NCI-H1436 (cell line): ENCODE measurements around the gene INO80B.

Experiments used
- DNase-seq: peaks from one replicate; lab custom pipeline; 2025; lab: John Stamatoyannopoulos, UW

The INO80B gene

GRCh38 chr2:74502147-74502719 lies 47.3 kb downstream of the INO80B start:
- no peak for DNase-seq

- DNase-seq = no peak
These were observed 48.0 kb downstream of the INO80B start for GRCh38 chr2:74502720-74503505.

DNA sequence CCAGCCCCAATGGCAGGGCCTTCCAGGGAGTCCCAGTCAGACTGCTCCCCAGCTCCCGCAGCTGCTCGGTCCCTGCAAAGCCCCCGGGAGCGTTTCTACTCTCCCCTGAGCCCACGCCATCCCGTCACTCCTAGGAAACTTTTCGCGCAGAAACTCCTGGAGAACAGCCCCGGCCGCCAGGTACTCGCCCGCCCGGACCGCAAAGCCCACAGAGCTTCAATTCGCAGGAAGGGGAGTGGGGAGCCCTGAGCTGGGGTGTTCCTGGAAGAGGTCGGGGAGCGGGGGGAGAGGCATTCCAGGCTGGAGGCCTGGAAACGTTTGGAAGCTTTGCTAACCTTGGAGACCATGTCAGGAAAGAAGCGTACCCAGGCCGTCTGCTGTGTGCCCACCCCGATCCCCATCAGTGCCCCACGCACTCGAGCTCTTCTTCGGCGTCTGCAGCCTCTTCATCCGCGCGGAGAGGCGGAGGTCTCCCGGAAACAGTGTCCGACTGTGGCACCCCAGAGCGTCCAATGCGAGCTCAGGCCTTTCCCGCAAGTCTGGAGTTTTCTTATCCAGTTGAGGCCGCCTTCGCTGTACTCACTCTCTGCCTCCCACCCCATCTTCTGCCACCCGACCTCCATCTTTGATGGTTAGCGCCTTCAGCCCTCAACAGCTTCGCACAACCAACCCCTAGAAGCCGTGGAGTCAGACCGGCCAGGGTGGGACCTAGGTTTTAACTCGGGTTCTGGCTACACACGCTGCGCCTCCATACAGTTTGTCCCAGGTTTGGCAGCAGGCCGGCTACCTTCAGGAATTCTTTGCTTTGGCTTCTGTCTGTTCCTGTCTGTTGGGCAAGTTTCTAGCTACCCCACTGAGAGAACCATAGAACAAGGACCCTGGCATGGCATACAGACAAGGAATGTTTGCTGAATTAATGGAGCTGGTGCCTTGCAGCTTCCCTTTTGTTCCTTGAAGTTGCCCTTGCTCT lies 48.9 kb downstream of the INO80B start:
- DNase-seq = no peak

- DNase-seq = no peak
These were observed 49.7 kb downstream of the INO80B start for GRCh38 chr2:74504591-74504990.

DNA sequence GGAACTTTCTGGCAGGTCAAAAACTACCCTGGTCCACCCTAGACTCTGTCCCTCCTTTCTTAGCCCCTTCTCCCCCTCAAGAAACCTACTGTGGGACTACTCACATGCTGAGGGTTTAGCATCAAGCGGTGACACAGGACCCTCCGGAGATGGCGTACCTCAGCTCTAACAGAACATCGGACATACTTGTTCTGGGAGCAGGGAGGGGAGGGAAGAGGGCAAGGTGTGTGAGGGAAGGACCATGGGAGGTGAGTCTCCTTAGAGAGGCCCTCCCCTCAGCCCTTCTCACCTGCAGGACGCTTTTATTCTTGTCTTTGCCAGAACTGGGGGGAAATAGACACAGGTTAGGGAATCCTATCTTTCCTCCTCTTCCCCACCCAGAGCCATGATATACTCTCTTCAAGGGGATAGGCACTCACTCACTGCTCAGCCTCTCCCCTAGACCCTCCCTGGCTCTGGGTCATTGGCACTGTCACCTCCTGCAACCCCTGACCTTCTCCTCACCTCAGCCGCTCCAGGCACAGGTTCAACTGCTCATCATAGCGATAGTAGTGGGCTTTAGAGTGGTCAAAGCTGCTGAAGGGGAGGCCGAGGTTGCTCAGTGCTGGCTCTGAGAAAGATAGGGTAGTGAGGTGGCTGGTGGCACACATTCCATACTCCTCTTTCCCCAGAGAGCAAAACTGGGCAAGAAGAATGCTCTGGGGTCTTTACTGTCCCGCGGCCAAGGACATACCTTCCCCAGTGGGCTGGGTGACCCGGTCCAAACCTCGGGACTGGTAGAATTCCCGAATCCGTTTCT lies 50.8 kb downstream of the INO80B start:
- no peak for DNase-seq

- DNase-seq = peak; percentile 99
These were observed 52.4 kb downstream of the INO80B start, which contains the start of gene PCGF1 for GRCh38 chr2:74507145-74507925. PCGF1 (minus strand) TSS chr2:74507695; CDS start chr2:74507668, 27 bp downstream.
